OCI-LY3 (cell line): ENCODE measurements around the gene MYL6B.
A peak's percentile ranks its signal among the peaks of the same experiment; 100 is the strongest.

ENCODE experiments used
- H2AFZ ChIP-seq: fragments of 200-600, 300-600 bp; shearing (Covaris generic); 2 replicates; pipeline ENCODE4 v1.6.0; 2014; ENCODE audit warnings: antibody characterized with exemption, low read depth, low read length
- H3K27ac ChIP-seq: fragments of 200-600, 300-600 bp; sonication (generic); 2 replicates; pipeline ENCODE4 v1.5.1; 2014; ENCODE audit warnings: mild to moderate bottlenecking, low read length, moderate library complexity, mixed read lengths
- H3K27me3 ChIP-seq: fragments of 200-600, 300-600 bp; sonication (generic); 2 replicates; pipeline ENCODE4 v1.6.1; 2014; ENCODE audit warnings: low read depth, low read length, mixed read lengths
- H3K36me3 ChIP-seq: fragments of 200-600, 300-600 bp; sonication (generic); replicated peaks from 2 replicates; pipeline ENCODE3; 2014; ENCODE audit warnings: low read depth, low read length, mixed read lengths
- H3K4me1 ChIP-seq: fragments of 300-600, 200-600 bp; sonication (generic); 2 replicates; pipeline ENCODE4 v1.6.1; 2014; ENCODE audit warnings: low read length, mixed read lengths
- H3K4me2 ChIP-seq: fragments of 200-600, 300-600 bp; sonication (generic); 2 replicates; pipeline ENCODE4 v1.6.1; 2014; ENCODE audit warnings: low read length, mixed read lengths
- H3K4me3 ChIP-seq: fragments of 300-600, 200-600 bp; sonication (generic); 2 replicates; pipeline ENCODE4 v1.5.1; 2014; ENCODE audit warnings: antibody characterized with exemption, mild to moderate bottlenecking, low read length, moderate library complexity
- H3K79me2 ChIP-seq: fragments of 300-600, 200-600 bp; shearing (Covaris generic); 2 replicates; pipeline ENCODE4 v1.6.1; 2014; ENCODE audit warnings: mild to moderate bottlenecking, low read length, mixed read lengths
- H3K9ac ChIP-seq: fragments of 300-600, 200-600 bp; shearing (Covaris generic); 2 replicates; pipeline ENCODE4 v1.6.0; 2014; ENCODE audit warnings: mild to moderate bottlenecking, low read length, moderate library complexity
- H3K9me3 ChIP-seq: fragments of 200-600, 300-600 bp; shearing (Covaris generic); 2 replicates; pipeline ENCODE4 v1.6.1; 2014; ENCODE audit warnings: low read length, mixed read lengths; ENCODE audit not compliant: insufficient read depth
- H4K20me1 ChIP-seq: fragments of 200-600, 300-600 bp; sonication (generic); 2 replicates; pipeline ENCODE4 v1.6.1; 2016; ENCODE audit warnings: low read length, mixed read lengths; ENCODE audit not compliant: insufficient read depth
- EZH2phosphoT487 ChIP-seq: fragments of 200-600 bp; shearing (Covaris generic); IDR thresholded peaks from 2 replicates; pipeline ENCODE4 v1.6.1; 2018; ENCODE audit warnings: antibody characterized with exemption, mixed run types, low read depth
- TF ChIP-seq, protein P1 (sequence below): fragments of 200-600, 300-600 bp; sonication (generic); IDR thresholded peaks from 2 replicates; pipeline ENCODE4 v1.5.1; 2014; ENCODE audit warnings: antibody characterized with exemption, low read length, low read depth

Gene MYL6B

DNA sequence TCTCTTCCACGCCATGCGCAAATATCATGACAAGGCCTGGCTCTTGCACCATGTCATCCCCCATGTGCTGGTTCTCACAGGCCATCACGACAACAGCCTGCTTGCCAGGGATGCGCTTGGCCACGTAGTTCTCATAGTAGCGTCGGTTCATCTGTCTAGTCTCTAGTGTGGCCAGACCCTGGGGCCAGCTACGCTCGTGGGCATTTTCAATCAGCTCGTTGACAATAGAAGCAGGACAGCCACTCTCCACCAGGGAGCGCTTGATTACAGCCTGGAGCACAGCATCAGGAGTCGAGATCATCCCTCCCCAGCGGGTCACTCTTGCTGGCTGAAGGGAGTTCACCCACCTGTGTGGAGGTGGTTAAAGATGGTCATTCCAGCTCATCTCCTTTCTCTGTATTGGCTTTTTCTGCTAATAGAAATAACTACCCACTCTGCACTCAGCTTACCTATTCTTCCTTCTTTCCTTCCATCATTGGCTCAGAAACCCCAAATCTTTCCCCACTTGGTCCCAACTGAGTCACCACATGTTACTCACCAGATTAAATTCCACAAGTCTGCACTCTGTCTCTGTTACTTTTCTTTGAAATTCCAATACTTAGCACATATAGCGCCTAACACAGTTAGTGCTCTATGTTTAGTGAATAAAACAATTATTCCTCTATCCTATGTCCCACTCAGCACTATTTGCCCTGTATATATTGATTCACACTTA lies 54.2 kb downstream of the MYL6B start:
- H3K4me1 ChIP-seq, result no peaks in the 10 kb centered on the region
- no peaks in the 10 kb centered on the region for H4K20me1 ChIP-seq
- no peak overlapping the region for H3K9ac ChIP-seq
- H2AFZ ChIP-seq, result no peak overlapping the region
- H3K4me3 ChIP-seq, result no peak overlapping the region
- H3K9me3 ChIP-seq, result no peaks in the 10 kb centered on the region
- H3K79me2 ChIP-seq, result no peaks in the 10 kb centered on the region
- H3K27me3 ChIP-seq, result no peaks in the 10 kb centered on the region
- no peak overlapping the region for H3K27ac ChIP-seq
- peaks cover 39% of the 10 kb centered on the region for H3K36me3 ChIP-seq
- no peak for TF ChIP-seq EZH2phosphoT487
- TF ChIP-seq, protein P1, sequence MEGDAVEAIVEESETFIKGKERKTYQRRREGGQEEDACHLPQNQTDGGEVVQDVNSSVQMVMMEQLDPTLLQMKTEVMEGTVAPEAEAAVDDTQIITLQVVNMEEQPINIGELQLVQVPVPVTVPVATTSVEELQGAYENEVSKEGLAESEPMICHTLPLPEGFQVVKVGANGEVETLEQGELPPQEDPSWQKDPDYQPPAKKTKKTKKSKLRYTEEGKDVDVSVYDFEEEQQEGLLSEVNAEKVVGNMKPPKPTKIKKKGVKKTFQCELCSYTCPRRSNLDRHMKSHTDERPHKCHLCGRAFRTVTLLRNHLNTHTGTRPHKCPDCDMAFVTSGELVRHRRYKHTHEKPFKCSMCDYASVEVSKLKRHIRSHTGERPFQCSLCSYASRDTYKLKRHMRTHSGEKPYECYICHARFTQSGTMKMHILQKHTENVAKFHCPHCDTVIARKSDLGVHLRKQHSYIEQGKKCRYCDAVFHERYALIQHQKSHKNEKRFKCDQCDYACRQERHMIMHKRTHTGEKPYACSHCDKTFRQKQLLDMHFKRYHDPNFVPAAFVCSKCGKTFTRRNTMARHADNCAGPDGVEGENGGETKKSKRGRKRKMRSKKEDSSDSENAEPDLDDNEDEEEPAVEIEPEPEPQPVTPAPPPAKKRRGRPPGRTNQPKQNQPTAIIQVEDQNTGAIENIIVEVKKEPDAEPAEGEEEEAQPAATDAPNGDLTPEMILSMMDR, result peak; percentile 54
- H3K4me2 ChIP-seq, result no peak overlapping the region
